HG03520 (cell line): Measurements from ENCODE around the gene LCMT1.
"Not testable (repeated sequence)": the region's sequence is repeated elsewhere in the genome, so short reads cannot be mapped to it uniquely, and the experiment has no call there.

Source experiments
- ATAC-seq: cut with Tn5 transposase; IDR thresholded peaks from one replicate; pipeline ENCODE4 v1.9.1; 2021; ENCODE audit warnings: mild to moderate bottlenecking, moderate library complexity; ENCODE audit not compliant: unreplicated experiment

The LCMT1 gene

GRCh38 chr16:25111403-25112166 is at the start of gene LCMT1:
LCMT1 (plus strand) TSS chr16:25111742; CDS start chr16:25111884, 142 bp downstream.
- peak; percentile 89 for ATAC-seq

GRCh38 chr16:25063102-25063501 is 48.4 kb upstream of the LCMT1 start:
- no peak for ATAC-seq

GRCh38 chr16:25063865-25064264 is 47.7 kb upstream of the LCMT1 start:
- ATAC-seq, result no peak

GRCh38 chr16:25064281-25064680 is 47.3 kb upstream of the LCMT1 start:
- ATAC-seq, result not testable (repeated sequence)

- ATAC-seq, result no peak
These were observed 46.6 kb upstream of the LCMT1 start for GRCh38 chr16:25064937-25065336.

GRCh38 chr16:25065899-25066298 is 45.6 kb upstream of the LCMT1 start:
- ATAC-seq, result no peak

GRCh38 chr16:25066426-25066746 is 45.2 kb upstream of the LCMT1 start:
- no peak for ATAC-seq

GRCh38 chr16:25066747-25067631 is 44.6 kb upstream of the LCMT1 start:
- ATAC-seq, result peak; percentile 82

GRCh38 chr16:25073854-25074253 is 37.7 kb upstream of the LCMT1 start:
- no peak for ATAC-seq

- no peak for ATAC-seq
These were observed 33.1 kb upstream of the LCMT1 start for GRCh38 chr16:25078386-25078978.

GRCh38 chr16:25079637-25080378 is 31.7 kb upstream of the LCMT1 start:
- no peak for ATAC-seq

- ATAC-seq, result no peak
These were observed 31.0 kb upstream of the LCMT1 start for GRCh38 chr16:25080420-25081131.

- ATAC-seq, result no peak
These were observed 29.8 kb upstream of the LCMT1 start for GRCh38 chr16:25081702-25082101.

- ATAC-seq, result no peak
These were observed 28.5 kb upstream of the LCMT1 start for GRCh38 chr16:25083065-25083464.

GRCh38 chr16:25083701-25084100 is 27.8 kb upstream of the LCMT1 start:
- no peak for ATAC-seq

- no peak for ATAC-seq
These were observed 26.7 kb upstream of the LCMT1 start for GRCh38 chr16:25084797-25085196.

- no peak for ATAC-seq
These were observed 23.8 kb upstream of the LCMT1 start for GRCh38 chr16:25087761-25088160.

GRCh38 chr16:25089351-25089750 is 22.2 kb upstream of the LCMT1 start:
- no peak for ATAC-seq

GRCh38 chr16:25092441-25092840 is 19.1 kb upstream of the LCMT1 start:
- ATAC-seq, result no peak
